LNCaP clone FGC (cell line): Measurements from ENCODE around the gene FN3K.

Experiments
- DNase-seq: peaks from one replicate; pipeline ENCODE4 v3.0.0-alpha.2; 2011; ENCODE audit warnings: low read depth
- H3K4me3 ChIP-seq: 2 replicates; pipeline ENCODE4 v1.5.1; 2011; ENCODE audit warnings: mild to moderate bottlenecking, low read depth, low read length, control low read depth
- TF ChIP-seq, protein P1 (sequence below): IDR thresholded peaks from 2 replicates; pipeline ENCODE4 v1.5.1; 2012; ENCODE audit warnings: mild to moderate bottlenecking; ENCODE audit not compliant: control insufficient read depth, insufficient read depth; ENCODE audit errors: extremely low read depth

FN3K gene

GRCh38 chr17:82794781-82795482 lies 59.5 kb downstream of the FN3K start:
- no peak overlapping the region for H3K4me3 ChIP-seq
- TF ChIP-seq, protein P1, sequence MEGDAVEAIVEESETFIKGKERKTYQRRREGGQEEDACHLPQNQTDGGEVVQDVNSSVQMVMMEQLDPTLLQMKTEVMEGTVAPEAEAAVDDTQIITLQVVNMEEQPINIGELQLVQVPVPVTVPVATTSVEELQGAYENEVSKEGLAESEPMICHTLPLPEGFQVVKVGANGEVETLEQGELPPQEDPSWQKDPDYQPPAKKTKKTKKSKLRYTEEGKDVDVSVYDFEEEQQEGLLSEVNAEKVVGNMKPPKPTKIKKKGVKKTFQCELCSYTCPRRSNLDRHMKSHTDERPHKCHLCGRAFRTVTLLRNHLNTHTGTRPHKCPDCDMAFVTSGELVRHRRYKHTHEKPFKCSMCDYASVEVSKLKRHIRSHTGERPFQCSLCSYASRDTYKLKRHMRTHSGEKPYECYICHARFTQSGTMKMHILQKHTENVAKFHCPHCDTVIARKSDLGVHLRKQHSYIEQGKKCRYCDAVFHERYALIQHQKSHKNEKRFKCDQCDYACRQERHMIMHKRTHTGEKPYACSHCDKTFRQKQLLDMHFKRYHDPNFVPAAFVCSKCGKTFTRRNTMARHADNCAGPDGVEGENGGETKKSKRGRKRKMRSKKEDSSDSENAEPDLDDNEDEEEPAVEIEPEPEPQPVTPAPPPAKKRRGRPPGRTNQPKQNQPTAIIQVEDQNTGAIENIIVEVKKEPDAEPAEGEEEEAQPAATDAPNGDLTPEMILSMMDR: no peak
- no peak for DNase-seq

DNA sequence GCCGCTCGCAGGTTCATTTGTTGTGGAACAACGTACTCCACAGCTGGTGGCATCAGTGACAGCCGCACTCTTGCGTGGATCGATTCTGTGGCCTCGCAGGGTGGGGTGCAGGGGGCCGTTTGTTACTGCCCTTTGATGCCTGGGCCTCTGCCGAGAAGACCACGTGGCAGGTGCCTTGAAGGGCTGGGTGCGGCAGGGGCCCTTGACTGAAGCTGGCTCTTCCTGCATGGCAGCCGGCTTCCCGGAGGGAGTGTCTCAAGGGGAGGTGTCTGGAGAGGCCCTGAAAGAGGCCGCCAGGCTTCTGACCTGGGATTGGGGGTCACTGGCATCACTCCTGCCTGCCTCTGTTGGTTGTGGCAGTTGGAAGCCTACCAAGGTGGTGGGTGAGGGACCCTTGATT lies 60.2 kb downstream of the FN3K start:
- TF ChIP-seq, protein P1: no peak
- DNase-seq: no peak
- no peak overlapping the region for H3K4me3 ChIP-seq

GRCh38 chr17:82797061-82797460 lies 61.6 kb downstream of the FN3K start:
- TF ChIP-seq, protein P1: no peak
- no peak overlapping the region for H3K4me3 ChIP-seq
- no peak for DNase-seq

DNA sequence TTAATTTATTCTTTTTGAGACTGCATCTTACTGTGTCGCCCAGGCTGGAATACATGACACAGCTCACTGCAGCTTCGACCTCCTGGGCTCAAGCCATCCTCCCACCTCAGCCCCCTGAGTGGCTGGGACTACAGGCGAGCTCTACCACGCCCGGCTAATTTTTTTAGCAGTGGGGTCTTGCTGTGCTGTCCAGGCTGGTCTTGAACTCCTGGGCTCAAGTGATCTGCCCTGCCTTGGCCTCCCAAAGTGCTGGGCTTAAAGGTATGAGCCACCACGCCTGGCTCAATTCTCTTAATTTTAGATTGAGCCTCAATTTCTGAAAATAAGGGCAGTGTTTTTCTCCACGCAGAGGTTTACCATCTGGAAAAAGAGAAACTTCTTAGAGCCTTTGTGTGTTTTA lies 63.3 kb downstream of the FN3K start:
- DNase-seq: no peak
- TF ChIP-seq, protein P1: no peak
- H3K4me3 ChIP-seq: no peak overlapping the region

GRCh38 chr17:82799591-82799990 lies 64.2 kb downstream of the FN3K start:
- TF ChIP-seq, protein P1: no peak
- no peak overlapping the region for H3K4me3 ChIP-seq
- no peak for DNase-seq
